Stomach (tissue), 19 donors: ENCODE data around the gene TUBB2B. TPM values are rescaled to one million over a fixed set of nuclear protein-coding genes. Genes with fewer than 3 reads are reported as not detected.

Experiments
- DNase-seq, 2 donors: peaks; one replicate each; pipeline versions ENCODE4 v3.0.0 to v3.0.0-alpha.2; 2013 to 2019
- H3K27ac ChIP-seq, 5 donors: fragments of 200-600 bp in 4 of 5; sonication (generic) in 4 of 5; one replicate each; pipeline ENCODE4 v1.5.1; 2013 to 2019; ENCODE audit warnings: mild to moderate bottlenecking in 1 of 5, moderate library complexity in 1 of 5
- H3K27me3 ChIP-seq, 3 donors: fragments of 200-600 bp; sonication (generic); one replicate each; pipeline ENCODE4 v1.5.1; 2017 to 2019; ENCODE audit warnings: mixed run types in 1 of 3
- H3K36me3 ChIP-seq, 4 donors: fragments of 200-600 bp; sonication (generic); 1 replicate in 3 of 4; 2 replicates in 1 of 4; pipeline ENCODE4 v1.5.1; 2016 to 2019
- H3K4me1 ChIP-seq, 4 donors: fragments of 200-600 bp; sonication (generic); one replicate each; pipeline ENCODE4 v1.5.1; 2016 to 2019
- H3K4me3 ChIP-seq, 4 donors: fragments of 200-600 bp; sonication (generic) in 3 of 4; one replicate each; pipeline ENCODE4 v1.5.1; 2016 to 2019; ENCODE audit warnings: mild to moderate bottlenecking in 1 of 4
- H3K9me3 ChIP-seq, 4 donors: fragments of 200-600 bp; sonication (generic); one replicate each; pipeline ENCODE4 v1.5.1; 2016 to 2019
- CTCF ChIP-seq, 7 experiments: fragments of 450-650 bp in 4 of 7; fragments of 200-600 bp in 3 of 7; sonication (generic) in 3 of 7; IDR thresholded peaks; one replicate each; pipeline ENCODE4 v1.5.1; 2016 to 2019; ENCODE audit warnings: antibody characterized with exemption in 7 of 7, control low read depth in 2 of 7, mild to moderate bottlenecking in 1 of 7
- EP300 ChIP-seq: sonication (generic); formaldehyde crosslinking; IDR thresholded peaks from one replicate; pipeline ENCODE4 v1.6.1; 2017; ENCODE audit warnings: antibody characterized with exemption
- POLR2A ChIP-seq, 4 donors: fragments of 450-650 bp; IDR thresholded peaks; one replicate each; pipeline ENCODE4 v1.6.1; 2016; ENCODE audit warnings: antibody characterized with exemption in 4 of 4, control low read depth in 2 of 4, mild to moderate bottlenecking in 1 of 4, moderate library complexity in 1 of 4
- POLR2AphosphoS5 ChIP-seq, 3 donors: sonication (generic); formaldehyde crosslinking; IDR thresholded peaks; one replicate each; pipeline ENCODE4 v1.6.1; 2016; ENCODE audit warnings: antibody characterized with exemption in 3 of 3
- WGBS, 5 donors: extraction: QIAGEN DNeasy Blood & Tissue Kit in 3 of 5; methylation state at CpG; one replicate each; pipeline versions ENCODE4 v1.1.5 to v1.1.7; 2013 to 2018; 5-methylcytosine and 5-hydroxymethylcytosine counted together
- intact Hi-C: fragments of 100-400 bp; cut with DNase I; formaldehyde crosslinking; loops from one replicate; pipeline ENCODE4 v1.15.1; 2023; ENCODE audit warnings: low total_unique reads
- long read RNA-seq, 10 donors: transcript quantifications; one replicate each; lab custom pipeline, GENCODE V29; 2026
- polyA plus RNA-seq, 3 donors: library from polyadenylated mRNA; stranded (reverse); fragments of 200-250 nt; gene quantifications; one replicate each; pipeline ENCODE4 v1.2.3, GENCODE V29; 2013
- total RNA-seq, 5 donors: library from RNA; depleted of rRNA; stranded (reverse); fragments of >200 nt; gene quantifications; one replicate each; pipeline versions ENCODE4 v1.1.0 to v1.2.3, GENCODE V29; 2014 to 2016
- donor health status: healthy with polysubstance abuse.
- donor health status: Bipolar disorder and iron deficiency.
- donor health status: healthy.

TUBB2B gene
- total RNA-seq (10 to 100 TPM in 1 of 5 donors, 1 to 10 TPM in 2, not detected in 2; 1.4 to 31.4 (median 4.6) TPM), polyA plus RNA-seq (1 to 10 TPM; 3.7 to 5.2 (median 4.1) TPM)
- long read RNA-seq, donor 1, transcript TUBB2B-201 (4 exons, 2,020 nt) = major isoform, 16 of 17 reads
- long read RNA-seq, donor 1, partial matches to known transcripts = 0 of 17 reads
- long read RNA-seq, donor 1, other reads (novel, unspliced or antisense) = 0 of 17 reads
- long read RNA-seq, donor 2, transcript TUBB2B-201 (4 exons, 2,020 nt) = major isoform, 28 of 28 reads
- long read RNA-seq, donor 2, partial matches to known transcripts = 0 of 28 reads
- long read RNA-seq, donor 2, other reads (novel, unspliced or antisense) = 0 of 28 reads
- long read RNA-seq, donor 3, transcript TUBB2B-201 (4 exons, 2,020 nt) = major isoform, 7 of 7 reads
- long read RNA-seq, donor 3, partial matches to known transcripts = 0 of 7 reads
- long read RNA-seq, donor 3, other reads (novel, unspliced or antisense) = 0 of 7 reads
- long read RNA-seq, donor 4, transcript TUBB2B-201 (4 exons, 2,020 nt) = major isoform, 10 of 10 reads
- long read RNA-seq, donor 4, partial matches to known transcripts = 0 of 10 reads
- long read RNA-seq, donor 4, other reads (novel, unspliced or antisense) = 0 of 10 reads
- long read RNA-seq, donor 5, transcript TUBB2B-201 (4 exons, 2,020 nt) = major isoform, 31 of 31 reads
- long read RNA-seq, donor 5, partial matches to known transcripts = 0 of 31 reads
- long read RNA-seq, donor 5, other reads (novel, unspliced or antisense) = 0 of 31 reads
- long read RNA-seq, donor 6, transcript TUBB2B-201 (4 exons, 2,020 nt) = major isoform, 41 of 41 reads
- long read RNA-seq, donor 6, partial matches to known transcripts = 0 of 41 reads
- long read RNA-seq, donor 6, other reads (novel, unspliced or antisense) = 0 of 41 reads
- long read RNA-seq, donor 7, transcript TUBB2B-201 (4 exons, 2,020 nt) = major isoform, 39 of 39 reads
- long read RNA-seq, donor 7, partial matches to known transcripts = 0 of 39 reads
- long read RNA-seq, donor 7, other reads (novel, unspliced or antisense) = 0 of 39 reads
- long read RNA-seq, donor 8, transcript TUBB2B-201 (4 exons, 2,020 nt) = major isoform, 24 of 24 reads
- long read RNA-seq, donor 8, partial matches to known transcripts = 0 of 24 reads
- long read RNA-seq, donor 8, other reads (novel, unspliced or antisense) = 0 of 24 reads
- long read RNA-seq, donor 9, transcript TUBB2B-201 (4 exons, 2,020 nt) = major isoform, 16 of 16 reads
- long read RNA-seq, donor 9, partial matches to known transcripts = 0 of 16 reads
- long read RNA-seq, donor 9, other reads (novel, unspliced or antisense) = 0 of 16 reads
- long read RNA-seq, donor 10, transcript TUBB2B-201 (4 exons, 2,020 nt) = major isoform, 9 of 9 reads
- long read RNA-seq, donor 10, partial matches to known transcripts = 0 of 9 reads
- long read RNA-seq, donor 10, other reads (novel, unspliced or antisense) = 0 of 9 reads

- whole genome bisulfite sequencing, 5 donors = 0 to 2% (median 1%) methylated on average over 45 to 66 of the region's 66 CpGs
- H3K4me3 ChIP-seq = peak within 1 kb of the TSS; percentile 37 to 59 (median 38)
- peaks cover 40 to 62% (median 57%) of the 10 kb centered on the region in 4 donors for H3K4me1 ChIP-seq
- no peaks in the 10 kb centered on the region for H3K9me3 ChIP-seq
- no peak for TF ChIP-seq POLR2A (IDR thresholded peaks at IDR 0.05)
- no peak for TF ChIP-seq POLR2AphosphoS5 (IDR thresholded peaks at IDR 0.05)
- no peak for TF ChIP-seq CTCF (IDR thresholded peaks at IDR 0.05)
- peak within 1 kb of the TSS in 4 of 5 donors; percentile 13 to 47 (median 26) for H3K27ac ChIP-seq
- intact Hi-C loops = no loop called here
- no peaks in the 10 kb centered on the region for H3K36me3 ChIP-seq
- DNase-seq = peak in 1 of 2 donors; percentile 94
- peaks cover 22 to 67% (median 65%) of the 10 kb centered on the region in 3 donors for H3K27me3 ChIP-seq
Observed at GRCh38 chr6:3227363-3228045, at the start of gene TUBB2B. TSS of gene TUBB2B (minus strand) at chr6:3227653. CDS start at chr6:3227543, 110 bp downstream.

- Histone ChIP-seq H3K9me3 (no peaks in the 10 kb centered on the region), H3K27me3 (no peaks in the 10 kb centered on the region), H3K4me3 (no peak overlapping the region), H3K4me1 (peaks cover 0 to 23% (median 8%) of the 10 kb centered on the region in 4 donors), H3K36me3 (peaks cover 13 to 59% (median 48%) of the 10 kb centered on the region in 4 donors), H3K27ac (no peak overlapping the region)
- WGBS, 5 donors = 65 to 84% (median 75%) methylated on average over 11 to 12 of the region's 12 CpGs
- intact Hi-C loops = loop anchor here (5.0 to 10.0 kb wide), 2 partner anchors 455 to 698 kb away; no protein-coding TSS in a partner anchor
- no peak for TF ChIP-seq EP300
- no peak for TF ChIP-seq CTCF (IDR thresholded peaks at IDR 0.05)
- no peak for TF ChIP-seq POLR2A (IDR thresholded peaks at IDR 0.05)
- TF ChIP-seq POLR2AphosphoS5 (IDR thresholded peaks at IDR 0.05) = no peak
- DNase-seq = no peak
Observed at GRCh38 chr6:3277251-3277650, 49.8 kb upstream of the TUBB2B start.

GRCh38 chr6:3276174-3277167 lies 49.0 kb upstream of the TUBB2B start:
- WGBS, 5 donors = 79 to 89% (median 86%) methylated on average over 20 of the region's 20 CpGs

More at GRCh38 chr6:3276174-3277167, 49.0 kb upstream of the TUBB2B start:
- TF ChIP-seq POLR2A (IDR thresholded peaks at IDR 0.05) = no peak
- no peak for TF ChIP-seq EP300
- TF ChIP-seq CTCF (IDR thresholded peaks at IDR 0.05) = no peak
- no peak for TF ChIP-seq POLR2AphosphoS5 (IDR thresholded peaks at IDR 0.05)
- no peak overlapping the region for H3K4me3 ChIP-seq
- H3K27me3 ChIP-seq = no peaks in the 10 kb centered on the region
- intact Hi-C loops = loop anchor here (5.0 to 10.0 kb wide), 2 partner anchors 456 to 698 kb away; no protein-coding TSS in a partner anchor
- no peak overlapping the region for H3K27ac ChIP-seq
- H3K36me3 ChIP-seq = peaks cover 13 to 60% (median 53%) of the 10 kb centered on the region in 4 donors
- no peaks in the 10 kb centered on the region for H3K9me3 ChIP-seq
- no peak for DNase-seq
- peaks cover 0 to 16% (median 4%) of the 10 kb centered on the region in 4 donors for H3K4me1 ChIP-seq
